HL-60/S4 treated with retinoic acid at 250 ng/mL for 4 days and 3 days (cell line): ENCODE data around the gene ADAR.
"Not testable (repeated sequence)": the region's sequence is repeated elsewhere in the genome, so short reads cannot be mapped to it uniquely, and the experiment has no call there.

Experiments
- in situ Hi-C: fragments of 300-500 bp; cut with MboI; formaldehyde crosslinking; loops from 2 replicates; pipeline ENCODE4 v1.7.0; 2022; ENCODE audit warnings: low sequenced_read_pairs

Gene ADAR

DNA sequence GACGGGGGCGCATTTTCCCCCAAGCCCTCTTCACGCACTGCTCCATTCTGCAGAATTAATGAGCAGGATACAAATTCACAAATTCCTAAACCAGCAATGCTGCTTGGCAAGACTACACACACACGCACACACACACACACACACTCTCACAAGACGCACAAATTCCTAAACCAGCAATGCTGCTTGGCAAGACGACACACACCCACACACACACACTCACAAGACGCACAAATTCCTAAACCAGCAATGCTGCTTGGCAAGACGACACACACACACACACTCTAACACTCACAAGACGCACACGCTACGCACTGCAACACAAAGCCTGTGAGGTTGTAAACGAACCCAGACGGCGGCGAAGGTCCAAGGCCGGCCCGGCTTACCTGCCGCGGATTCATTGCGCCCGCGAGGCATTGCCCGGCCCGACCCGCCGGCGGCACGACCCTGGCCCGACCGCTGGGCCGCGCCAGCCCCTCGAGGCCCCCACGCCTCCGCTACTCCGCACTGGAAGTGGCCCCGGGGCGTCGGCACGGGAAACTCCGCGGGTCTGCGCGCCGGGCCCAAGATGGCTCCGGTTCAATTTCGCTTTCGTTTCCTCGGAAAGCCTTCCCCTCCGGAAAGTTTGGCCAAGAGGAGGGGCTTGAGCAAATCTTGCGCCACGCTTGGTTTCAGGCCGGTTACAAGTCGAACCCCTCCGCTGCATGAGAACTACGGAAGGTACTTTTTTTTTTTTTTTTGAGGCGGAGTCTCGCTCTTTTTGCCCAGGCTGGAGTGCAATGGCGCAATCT is at the start of gene ADAR:
TSS of gene ADAR (minus strand) at position 578 of the 788 bp plus-strand sequence. CDS start at position 398, 180 bp downstream.
- in situ Hi-C loops: no loop called here

DNA sequence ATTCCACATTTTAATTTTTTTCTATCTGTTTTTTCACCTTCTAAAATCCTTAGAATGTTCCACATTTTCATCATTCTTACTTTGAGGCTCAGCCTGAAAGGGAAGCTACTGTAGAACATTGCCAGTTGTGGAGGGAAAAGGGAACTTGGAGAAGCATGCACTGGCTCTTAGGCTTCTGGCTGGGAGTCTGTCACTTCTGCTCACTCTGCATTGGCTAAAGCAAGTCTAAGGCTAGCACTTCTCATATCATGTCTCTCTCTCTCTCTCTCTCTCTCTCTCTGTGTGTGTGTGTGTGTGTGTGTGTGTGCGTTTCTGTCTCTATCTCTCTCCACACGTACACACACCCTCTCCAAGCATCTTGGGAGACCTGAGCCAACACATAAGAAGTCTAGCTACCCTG is 49.6 kb upstream of the ADAR start:
- in situ Hi-C loops: no loop called here

GRCh38 chr1:154652893-154653292 is 44.9 kb upstream of the ADAR start:
- in situ Hi-C loops: no loop called here

GRCh38 chr1:154644724-154645123 is 36.7 kb upstream of the ADAR start:
- in situ Hi-C loops: not testable (repeated sequence)

DNA sequence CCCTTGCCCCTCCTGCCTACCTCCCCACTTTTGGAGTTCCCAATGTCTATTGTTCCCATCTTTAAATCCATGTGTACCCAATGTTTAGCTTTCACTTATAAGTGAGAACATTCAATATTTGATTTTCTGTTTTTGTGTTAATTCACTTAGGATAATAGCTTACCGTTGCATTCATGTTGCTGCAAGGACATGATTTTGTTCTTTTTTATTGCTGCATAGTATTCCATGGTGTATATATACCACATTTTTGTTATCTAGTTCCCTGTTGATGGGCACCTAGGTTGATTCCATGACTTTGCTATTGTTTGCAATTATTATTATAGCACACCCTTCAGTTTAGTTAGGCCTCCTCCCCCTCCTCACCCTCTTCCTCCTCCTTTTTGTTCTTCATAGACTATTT is 33.5 kb upstream of the ADAR start:
- in situ Hi-C loops: no loop called here

- in situ Hi-C loops: no loop called here
Measured at GRCh38 chr1:154639876-154640275, 31.9 kb upstream of the ADAR start.

DNA sequence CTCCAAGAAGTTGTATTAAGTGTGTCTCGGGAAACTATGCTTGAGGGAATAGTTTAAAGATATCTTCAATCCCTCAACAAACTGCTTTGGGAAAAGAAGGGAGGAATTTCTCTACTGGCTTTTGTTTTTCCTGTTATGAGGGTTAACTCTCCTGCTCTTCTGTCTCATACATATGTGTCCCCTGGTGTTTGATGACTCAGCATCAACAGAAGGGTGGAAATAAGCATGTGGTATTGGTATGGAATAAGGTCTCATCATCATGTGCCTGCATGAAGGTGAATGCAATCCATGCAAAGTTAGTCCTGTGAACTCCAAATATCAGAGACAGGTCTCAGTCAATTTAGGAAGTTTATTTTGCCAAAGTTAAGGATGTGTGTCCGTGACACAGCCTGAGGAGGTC is 27.2 kb upstream of the ADAR start:
- in situ Hi-C loops: no loop called here

- in situ Hi-C loops: no loop called here
Measured at GRCh38 chr1:154629675-154630073, 21.7 kb upstream of the ADAR start.

GRCh38 chr1:154629061-154629674 is 21.2 kb upstream of the ADAR start:
- in situ Hi-C loops: no loop called here

GRCh38 chr1:154628121-154628405 is 20.1 kb upstream of the ADAR start:
- in situ Hi-C loops: no loop called here

- in situ Hi-C loops: no loop called here
Measured at GRCh38 chr1:154627257-154628120, 19.5 kb upstream of the ADAR start.

GRCh38 chr1:154626456-154627256 is 18.7 kb upstream of the ADAR start:
- in situ Hi-C loops: no loop called here

DNA sequence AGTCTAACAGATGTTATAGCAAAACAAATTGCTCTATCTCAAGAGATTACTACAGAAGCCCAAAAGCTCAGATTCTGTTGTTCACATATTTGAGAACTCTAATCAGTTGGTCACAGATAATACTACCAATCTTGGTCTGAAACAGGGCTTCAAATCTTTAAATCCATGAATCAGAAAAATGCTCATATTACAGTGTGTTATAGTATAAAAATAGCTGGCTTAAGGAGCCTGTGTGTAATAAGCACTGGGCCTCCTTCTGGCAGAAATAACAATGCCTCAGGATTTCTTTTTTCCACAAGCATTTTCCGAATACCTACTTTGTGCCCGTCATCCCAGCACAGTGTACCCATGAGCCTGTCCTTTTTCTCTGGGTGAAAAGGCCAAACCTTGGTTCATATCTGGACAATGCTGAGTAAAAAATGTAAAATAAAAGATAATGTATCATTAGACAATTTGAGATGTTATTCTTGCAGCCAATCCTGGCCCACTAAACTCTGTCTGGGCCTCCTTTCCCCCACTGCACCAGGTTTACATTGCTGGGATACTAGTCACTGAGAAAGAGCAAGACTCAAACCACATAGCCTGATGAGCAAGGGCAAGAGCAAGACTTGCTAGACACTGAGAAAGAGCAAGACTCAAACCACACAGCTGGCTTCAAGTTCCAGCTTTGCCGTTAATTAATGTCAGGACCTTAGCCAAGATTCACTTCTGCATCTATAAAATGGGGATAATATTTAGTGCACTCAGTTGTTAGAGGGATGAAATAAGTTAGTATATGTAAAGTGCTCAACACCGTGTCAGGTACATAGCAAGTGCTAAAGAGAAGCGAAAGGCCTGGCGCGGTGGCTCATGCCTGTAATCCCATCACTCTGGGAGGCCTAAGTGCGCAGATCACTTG is 17.0 kb upstream of the ADAR start:
- in situ Hi-C loops: no loop called here

- in situ Hi-C loops: no loop called here
Measured at GRCh38 chr1:154623358-154623757, 15.4 kb upstream of the ADAR start.

DNA sequence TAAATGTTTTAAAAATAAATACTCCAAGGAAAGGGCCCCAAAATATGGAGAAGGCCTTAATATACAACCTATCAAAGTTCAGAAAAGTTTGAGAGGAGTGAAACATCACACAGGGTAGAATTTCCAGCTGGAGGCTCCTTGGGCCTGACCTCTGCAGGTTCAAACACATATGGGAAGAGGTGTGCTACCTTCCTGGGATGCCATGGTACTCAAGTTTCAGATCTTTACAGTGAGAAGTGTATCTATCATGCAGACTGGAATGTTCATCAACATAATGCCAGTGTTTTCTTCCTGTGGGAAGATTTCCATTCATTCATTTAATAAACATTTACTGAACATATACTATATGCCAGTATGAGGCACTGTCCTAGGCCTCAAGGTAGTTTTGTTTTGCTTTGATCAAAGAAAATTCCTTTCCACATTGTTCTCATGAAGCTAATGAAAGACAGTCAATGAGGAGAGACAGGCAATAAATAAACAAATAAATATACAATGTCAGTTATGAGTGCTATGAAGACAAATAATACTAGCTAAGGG is 14.6 kb upstream of the ADAR start:
- in situ Hi-C loops: no loop called here

- in situ Hi-C loops: no loop called here
Measured at GRCh38 chr1:154621875-154622274, 13.9 kb upstream of the ADAR start.

DNA sequence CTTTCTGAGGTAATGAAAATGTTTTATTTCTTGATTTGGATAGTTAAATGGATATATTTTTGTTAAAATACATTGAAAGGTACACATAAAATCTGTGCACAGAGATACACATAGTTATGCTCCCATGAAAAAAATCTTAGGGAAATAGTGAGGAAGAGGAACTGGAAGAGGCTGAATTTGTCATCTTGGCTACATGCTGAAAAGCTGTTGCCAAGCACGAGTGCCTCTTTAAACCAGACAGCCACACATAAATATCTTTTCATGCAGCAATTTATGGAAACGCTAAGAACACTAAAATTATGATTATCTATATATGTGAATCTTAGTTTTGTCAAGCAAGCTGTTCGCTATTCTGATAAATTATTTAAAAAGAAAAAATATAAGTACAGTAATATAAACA is 12.8 kb upstream of the ADAR start:
- in situ Hi-C loops: no loop called here

GRCh38 chr1:154619181-154619948 is 11.4 kb upstream of the ADAR start:
- in situ Hi-C loops: no loop called here
